GM18502 (cell line): ENCODE data around the gene CA5A.
"Not testable (repeated sequence)": the region's sequence is repeated elsewhere in the genome, so short reads cannot be mapped to it uniquely, and the experiment has no call there.

Source experiments
- ATAC-seq: cut with Tn5 transposase; IDR thresholded peaks from one replicate; pipeline ENCODE4 v1.9.1; 2021; ENCODE audit warnings: mild to moderate bottlenecking; ENCODE audit not compliant: unreplicated experiment, poor library complexity

CA5A gene

DNA sequence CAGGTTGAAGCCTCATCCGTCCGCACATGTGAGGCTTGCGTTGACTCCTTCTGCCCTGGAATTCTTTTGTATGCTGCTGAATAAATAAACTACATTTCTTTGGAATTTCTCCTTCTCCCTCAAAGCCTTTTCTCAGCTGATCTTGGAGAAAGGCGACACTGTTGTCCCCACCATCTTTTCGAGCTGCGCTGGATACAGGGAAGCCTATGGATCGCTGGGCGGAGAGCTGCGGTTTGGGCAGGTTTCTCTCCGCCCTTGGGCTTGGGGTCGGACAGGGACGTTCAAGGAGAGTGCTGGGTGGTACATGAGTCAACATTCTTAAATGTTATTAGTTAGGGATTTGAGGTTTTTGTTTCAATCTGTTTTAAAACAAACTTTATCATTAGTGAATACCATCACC, 35.8 kb downstream of the CA5A start:
- not testable (repeated sequence) for ATAC-seq

DNA sequence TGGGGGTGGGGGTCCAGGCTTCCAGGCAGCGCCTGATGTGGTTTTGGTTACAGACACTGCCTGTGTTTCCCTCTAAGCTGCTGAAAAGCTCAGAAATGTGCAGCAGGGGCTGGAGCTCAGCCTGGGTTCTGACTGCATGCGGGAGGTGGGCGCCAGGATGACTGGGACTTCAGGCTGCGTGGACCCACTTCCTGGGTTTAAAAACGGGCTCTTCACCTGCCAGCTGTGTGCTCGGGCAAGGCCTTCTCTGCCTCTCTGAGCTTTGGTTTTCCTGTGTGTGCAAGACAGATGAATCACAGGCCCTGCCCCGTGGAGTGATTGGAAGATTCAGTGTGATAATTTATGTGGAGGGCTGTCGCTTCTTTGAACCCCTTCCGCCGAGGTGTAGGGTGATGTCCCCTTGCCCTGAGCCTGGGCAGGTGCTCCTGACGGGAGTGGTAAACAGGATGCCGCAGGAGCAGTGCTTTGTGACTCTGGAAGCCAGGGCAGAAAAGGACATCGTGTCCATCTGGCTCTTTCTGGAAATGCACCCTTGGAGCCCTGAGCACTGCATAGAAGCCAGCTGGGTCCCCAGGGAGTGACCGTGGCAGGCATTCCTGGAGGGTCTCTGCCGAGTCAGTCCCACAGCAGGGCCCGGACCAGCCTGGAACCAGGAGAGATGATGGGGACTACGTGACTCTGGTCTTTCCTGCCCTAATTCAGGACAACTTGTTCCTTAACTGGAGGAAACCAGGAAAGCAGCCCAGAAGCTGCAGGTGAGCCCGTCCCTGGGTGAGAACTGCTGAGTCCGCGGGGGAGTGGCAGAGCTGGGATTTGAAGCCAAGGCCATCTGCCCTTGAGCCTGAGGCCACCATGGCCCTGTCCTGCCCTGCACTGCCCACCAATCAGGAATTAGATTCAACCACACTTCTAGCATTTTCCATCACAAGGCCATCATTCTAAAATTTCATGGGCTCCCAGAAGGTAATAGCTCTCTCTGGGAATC, 38.5 kb downstream of the CA5A start:
- ATAC-seq: no peak

DNA sequence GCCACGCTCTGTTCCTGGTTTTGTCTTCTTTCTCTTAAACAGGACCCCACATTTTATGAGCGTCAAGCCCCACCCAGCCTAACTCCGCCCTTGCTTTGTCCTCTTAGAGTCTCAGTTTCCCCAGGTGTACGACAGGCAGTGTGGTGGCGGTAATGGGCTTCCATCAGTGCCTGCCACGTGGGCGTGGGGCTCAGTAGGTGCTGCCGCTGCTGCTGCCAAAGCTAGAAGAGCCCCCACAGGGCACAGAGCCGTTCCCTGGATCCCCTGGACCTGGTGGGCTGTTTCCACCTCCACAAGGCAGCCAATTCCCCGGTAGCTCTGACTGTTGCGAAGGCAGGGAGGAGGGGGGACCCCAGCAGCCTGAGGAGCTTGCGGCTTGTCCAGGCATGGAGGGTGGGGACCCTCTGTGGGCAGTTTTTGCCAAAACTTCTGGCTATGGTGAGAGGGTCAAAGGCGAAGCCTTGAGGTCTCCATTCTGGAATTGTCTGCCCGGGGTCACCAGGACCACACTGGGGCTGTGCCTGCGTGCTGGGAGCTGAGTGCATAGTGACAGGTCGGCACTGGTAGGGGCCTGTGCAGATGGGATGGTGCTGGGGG, 39.3 kb downstream of the CA5A start:
- ATAC-seq: not testable (repeated sequence)

- ATAC-seq: not testable (repeated sequence)
Observed at GRCh38 chr16:87896176-87896890, 40.0 kb downstream of the CA5A start.

- peak; percentile 76 for ATAC-seq
Observed at GRCh38 chr16:87895641-87896141, 40.6 kb downstream of the CA5A start.

GRCh38 chr16:87894005-87894404, 42.3 kb downstream of the CA5A start:
- ATAC-seq: not testable (repeated sequence)

- no peak for ATAC-seq
Observed at GRCh38 chr16:87891764-87892163, 44.6 kb downstream of the CA5A start.

DNA sequence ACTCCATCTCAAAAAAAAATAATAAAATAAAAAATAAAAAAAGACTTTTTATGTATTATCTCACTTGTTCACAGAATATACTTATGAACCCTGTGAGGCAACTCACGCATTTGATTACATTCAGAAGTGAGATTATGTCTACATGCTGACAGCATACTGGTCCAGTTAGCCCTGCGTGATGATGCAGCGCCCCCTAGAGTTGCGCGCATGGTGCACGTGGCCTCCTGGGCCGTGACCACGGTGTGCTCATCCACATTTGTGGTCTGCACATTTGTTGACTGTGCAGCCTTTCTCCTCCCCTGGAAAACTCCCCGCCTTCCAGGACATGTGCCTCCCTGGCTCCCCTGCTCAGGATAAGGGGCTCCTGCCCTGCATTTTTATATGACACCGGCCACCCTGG, 46.6 kb downstream of the CA5A start:
- ATAC-seq: not testable (repeated sequence)

DNA sequence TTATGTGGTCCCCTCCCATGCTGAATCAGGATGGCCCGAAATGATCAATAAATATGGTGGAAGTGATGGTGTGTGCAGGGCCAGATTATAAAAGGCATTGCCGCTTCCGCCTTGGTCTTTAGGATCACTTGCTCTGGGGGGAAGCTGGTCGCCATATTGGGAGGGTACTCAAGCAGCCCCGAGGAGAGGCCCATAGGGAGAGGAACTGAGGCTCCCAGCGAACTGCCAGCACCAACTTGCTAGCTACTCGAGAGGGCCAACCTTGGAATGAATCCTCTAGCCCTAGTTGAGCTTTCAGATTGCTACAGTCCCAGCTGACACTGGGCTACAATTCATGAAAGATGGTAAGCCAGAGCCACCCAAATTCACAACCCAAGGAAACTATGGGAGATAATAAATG, 48.0 kb downstream of the CA5A start:
- not testable (repeated sequence) for ATAC-seq

DNA sequence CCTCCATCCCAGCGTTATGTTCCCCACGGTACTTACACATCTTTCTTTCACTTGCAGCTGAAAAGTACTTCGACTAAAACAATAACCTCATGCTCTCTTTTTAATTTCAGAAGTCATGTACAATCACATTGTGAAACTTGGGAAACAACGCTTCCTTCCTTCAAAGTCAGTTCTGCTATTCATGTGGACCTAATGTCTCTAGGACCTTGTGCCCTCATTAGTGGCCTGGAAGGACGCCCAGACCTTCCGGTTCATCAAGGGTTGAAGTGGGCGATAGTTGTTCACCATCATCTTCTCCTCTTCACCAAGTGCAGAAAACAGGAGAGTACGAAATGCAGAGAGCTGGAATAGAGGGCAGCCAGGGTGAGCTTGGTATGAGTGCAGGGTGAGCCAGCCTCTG, 48.4 kb downstream of the CA5A start:
- ATAC-seq: not testable (repeated sequence)

DNA sequence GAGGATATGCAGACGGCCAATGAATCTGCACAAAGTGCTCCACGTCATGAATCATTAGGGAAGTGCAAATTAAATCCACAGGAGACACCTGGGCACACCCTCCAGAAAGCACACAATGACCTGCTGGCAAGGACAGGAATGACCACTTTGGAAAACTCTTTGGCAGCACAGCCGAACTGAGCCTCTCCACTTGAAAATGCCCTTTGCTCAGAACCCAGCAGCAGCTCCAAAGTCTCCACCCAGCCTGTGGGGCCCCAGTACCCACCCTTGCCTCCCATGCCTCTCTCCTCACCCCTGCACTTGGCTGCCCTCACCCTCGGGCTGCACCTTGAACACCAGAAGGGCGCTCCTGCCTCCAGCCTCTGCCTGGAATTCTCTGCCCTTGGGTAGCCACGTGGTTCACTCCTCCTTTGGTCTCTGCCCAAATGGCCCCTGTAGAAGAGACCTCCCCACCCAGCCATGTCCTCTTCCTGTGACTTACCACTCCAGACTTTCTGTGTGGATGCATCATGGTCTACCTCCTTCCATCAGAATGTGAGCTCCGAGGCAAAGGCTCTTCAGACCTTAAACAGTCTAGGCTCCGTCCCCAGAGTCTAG, 50.9 kb downstream of the CA5A start:
- ATAC-seq: not testable (repeated sequence)

DNA sequence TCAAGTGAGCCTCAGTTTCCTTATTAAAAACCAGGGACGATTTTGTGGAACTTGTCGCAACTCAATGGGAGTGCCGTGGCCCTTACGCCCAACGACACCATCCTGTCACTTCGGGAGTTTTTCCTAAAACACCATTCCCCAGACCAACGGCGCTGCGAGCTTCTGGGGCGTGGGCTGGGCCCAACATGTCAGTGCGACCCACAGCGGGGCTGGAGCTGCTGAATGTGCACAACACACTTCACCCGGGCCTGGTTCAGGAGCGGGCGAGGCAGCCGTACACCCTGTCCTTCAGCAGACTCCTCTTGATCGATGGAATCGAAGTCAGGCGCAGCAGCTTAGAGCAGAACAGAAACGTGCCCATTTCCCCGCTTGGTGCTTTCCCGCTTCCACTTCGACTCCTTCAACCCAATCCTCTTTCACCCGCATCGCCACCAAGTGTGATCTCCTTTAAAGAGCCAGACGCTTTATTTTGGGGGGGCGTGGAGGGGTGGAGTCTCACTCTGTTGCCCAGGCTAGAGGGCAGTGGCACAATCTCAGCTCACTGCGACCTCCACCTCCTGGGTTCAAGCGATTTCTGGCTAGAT, 53.8 kb downstream of the CA5A start:
- ATAC-seq: no peak

- no peak for ATAC-seq
Observed at GRCh38 chr16:87881324-87882200, 54.8 kb downstream of the CA5A start.

DNA sequence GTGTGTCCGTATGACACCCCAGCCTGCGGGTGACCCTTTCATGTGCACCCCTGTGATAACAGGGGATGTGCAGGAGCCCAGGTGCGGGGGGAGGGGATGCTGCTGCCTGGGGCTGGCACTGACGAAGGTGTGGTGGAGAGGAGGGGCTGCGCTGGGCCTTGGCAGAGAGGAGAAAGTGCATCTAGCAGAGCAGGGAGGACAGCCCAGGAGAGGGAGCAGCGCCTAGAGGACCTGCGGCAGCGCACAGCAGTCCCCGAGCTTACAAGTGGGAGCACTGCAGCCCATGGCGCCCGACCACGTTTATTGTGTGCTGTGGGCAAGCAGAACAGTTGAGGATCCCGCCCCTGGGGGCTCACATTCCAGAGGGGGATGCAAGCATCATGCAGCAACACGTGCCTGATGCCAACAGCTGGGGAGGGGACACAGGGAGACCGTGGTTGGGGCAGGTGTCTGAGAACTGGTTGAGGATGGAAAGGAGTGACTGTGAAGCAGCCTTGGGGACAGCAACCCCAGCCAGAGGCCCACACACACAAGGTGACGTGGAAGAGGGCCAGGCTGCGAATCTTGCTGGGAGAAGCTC, 56.1 kb downstream of the CA5A start:
- ATAC-seq: no peak

GRCh38 chr16:87879411-87880013, 56.8 kb downstream of the CA5A start:
- ATAC-seq: not testable (repeated sequence)

- ATAC-seq: no peak
Observed at GRCh38 chr16:87878704-87879103, 57.6 kb downstream of the CA5A start.

- ATAC-seq: no peak
Observed at GRCh38 chr16:87877942-87878507, 58.3 kb downstream of the CA5A start.
